ENCODE data around the gene EPN3.

- TF ChIP-seq CTCF (optimal IDR thresholded peaks at IDR 0.05 in 1 of 3, IDR thresholded peaks at IDR 0.05 in 1 of 3, conservative IDR thresholded peaks at IDR 0.05 in 1 of 3; ENCODE audit: extremely low read depth in 1 of 3, insufficient read depth in 2 of 3, low read length in 3 of 3) (no peak), EZH2 (IDR thresholded peaks at IDR 0.05; ENCODE audit: low read length) (no peak)
These were observed 37.1 kb downstream of the EPN3 start for GRCh38 chr17:50569592-50569991.

Measured in keratinocyte (primary cell).